GM18511 (cell line): ENCODE measurements around the gene GLP2R.
"Not testable (repeated sequence)": the region's sequence is repeated elsewhere in the genome, so short reads cannot be mapped to it uniquely, and the experiment has no call there.

ENCODE experiments used
- ATAC-seq: cut with Tn5 transposase; IDR thresholded peaks from one replicate; pipeline ENCODE4 v1.9.1; 2021; ENCODE audit warnings: mild to moderate bottlenecking, moderate library complexity; ENCODE audit not compliant: unreplicated experiment

The GLP2R gene, protein sequence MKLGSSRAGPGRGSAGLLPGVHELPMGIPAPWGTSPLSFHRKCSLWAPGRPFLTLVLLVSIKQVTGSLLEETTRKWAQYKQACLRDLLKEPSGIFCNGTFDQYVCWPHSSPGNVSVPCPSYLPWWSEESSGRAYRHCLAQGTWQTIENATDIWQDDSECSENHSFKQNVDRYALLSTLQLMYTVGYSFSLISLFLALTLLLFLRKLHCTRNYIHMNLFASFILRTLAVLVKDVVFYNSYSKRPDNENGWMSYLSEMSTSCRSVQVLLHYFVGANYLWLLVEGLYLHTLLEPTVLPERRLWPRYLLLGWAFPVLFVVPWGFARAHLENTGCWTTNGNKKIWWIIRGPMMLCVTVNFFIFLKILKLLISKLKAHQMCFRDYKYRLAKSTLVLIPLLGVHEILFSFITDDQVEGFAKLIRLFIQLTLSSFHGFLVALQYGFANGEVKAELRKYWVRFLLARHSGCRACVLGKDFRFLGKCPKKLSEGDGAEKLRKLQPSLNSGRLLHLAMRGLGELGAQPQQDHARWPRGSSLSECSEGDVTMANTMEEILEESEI

GRCh38 chr17:9825641-9826150 is at the start of gene GLP2R:
TSS of gene GLP2R (plus strand) at chr17:9825924. CDS start at chr17:9826064, 140 bp downstream.
- ATAC-seq = no peak

- ATAC-seq = no peak
These were observed 48.8 kb upstream of the GLP2R start for GRCh38 chr17:9776911-9777310.

- no peak for ATAC-seq
These were observed 45.2 kb upstream of the GLP2R start for GRCh38 chr17:9780552-9780951.

DNA sequence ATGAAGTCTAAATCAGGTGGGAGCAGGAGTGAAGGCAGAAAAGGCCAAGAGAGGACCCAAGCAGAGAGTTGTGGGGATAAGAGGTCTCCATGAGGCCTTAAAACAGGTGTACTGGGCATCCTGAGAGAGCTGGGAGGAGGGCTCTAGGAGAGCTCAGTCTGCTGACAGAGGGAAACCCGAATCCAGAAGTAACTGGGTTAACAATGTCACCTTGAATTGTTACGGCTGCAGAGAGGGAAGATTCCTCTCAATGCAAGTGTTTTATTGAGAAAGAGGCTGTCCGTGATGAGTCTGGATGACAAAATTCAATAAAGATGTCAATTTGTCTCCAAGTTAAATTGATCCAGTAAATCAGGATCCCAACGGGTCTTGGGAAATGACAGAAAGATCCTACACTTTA is 42.7 kb upstream of the GLP2R start:
- no peak for ATAC-seq

DNA sequence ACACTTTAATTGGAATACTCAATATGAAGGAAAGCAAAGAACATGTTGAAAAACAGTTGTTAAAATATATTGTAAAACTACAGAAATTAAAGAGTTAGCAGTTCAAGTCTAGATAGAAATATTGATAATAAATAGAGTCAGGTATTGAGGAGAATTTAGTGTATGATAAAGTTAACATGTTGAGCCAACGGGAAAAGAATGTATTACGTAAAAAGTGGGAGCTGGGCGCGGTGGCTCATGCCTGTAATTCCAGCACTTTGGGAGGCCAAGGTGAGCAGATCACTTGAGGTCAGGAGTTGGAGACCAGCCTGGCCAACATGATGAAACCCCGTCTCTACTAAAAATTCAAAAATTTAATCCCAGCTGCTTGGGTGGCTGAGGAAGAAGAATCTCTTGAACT is 42.3 kb upstream of the GLP2R start:
- not testable (repeated sequence) for ATAC-seq

- no peak for ATAC-seq
These were observed 41.2 kb upstream of the GLP2R start for GRCh38 chr17:9784544-9784943.

DNA sequence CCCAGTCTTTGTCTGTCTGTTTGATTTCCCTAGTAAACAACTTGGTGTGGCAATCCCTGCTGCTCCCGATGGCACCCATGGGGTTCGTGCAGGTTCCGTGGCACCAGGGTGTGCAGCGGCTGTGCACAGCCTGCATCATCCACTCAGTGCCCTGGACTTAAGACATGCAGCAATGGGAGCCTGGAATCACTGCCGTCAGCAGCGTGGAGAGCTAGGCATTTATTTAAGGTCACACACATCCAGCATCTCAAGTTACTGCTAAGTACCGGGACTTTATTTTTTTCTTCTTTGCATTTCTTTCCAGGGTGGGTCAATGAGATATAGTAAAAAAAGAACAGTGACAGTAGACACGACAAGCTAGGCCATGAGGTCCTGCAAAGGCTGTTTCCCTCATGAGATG is 37.1 kb upstream of the GLP2R start:
- no peak for ATAC-seq

DNA sequence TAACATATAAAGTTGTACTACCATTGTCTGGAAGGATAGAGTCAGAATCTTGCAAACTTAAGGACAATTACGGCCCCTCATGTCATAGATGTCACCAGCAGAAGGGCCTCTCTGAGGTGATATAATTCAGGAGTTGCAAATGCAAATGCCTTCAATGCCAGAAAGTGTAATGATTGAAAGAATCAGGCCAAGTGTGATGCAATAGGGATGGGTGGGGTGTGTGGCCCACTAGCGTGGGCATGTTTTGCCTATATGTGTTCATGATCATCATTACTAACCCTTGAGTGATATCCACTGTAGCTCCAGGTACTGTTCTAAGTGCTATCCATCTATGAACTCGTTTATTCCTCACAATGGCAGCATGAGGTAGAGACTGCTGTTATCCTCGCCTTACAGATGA is 35.4 kb upstream of the GLP2R start:
- ATAC-seq = no peak

DNA sequence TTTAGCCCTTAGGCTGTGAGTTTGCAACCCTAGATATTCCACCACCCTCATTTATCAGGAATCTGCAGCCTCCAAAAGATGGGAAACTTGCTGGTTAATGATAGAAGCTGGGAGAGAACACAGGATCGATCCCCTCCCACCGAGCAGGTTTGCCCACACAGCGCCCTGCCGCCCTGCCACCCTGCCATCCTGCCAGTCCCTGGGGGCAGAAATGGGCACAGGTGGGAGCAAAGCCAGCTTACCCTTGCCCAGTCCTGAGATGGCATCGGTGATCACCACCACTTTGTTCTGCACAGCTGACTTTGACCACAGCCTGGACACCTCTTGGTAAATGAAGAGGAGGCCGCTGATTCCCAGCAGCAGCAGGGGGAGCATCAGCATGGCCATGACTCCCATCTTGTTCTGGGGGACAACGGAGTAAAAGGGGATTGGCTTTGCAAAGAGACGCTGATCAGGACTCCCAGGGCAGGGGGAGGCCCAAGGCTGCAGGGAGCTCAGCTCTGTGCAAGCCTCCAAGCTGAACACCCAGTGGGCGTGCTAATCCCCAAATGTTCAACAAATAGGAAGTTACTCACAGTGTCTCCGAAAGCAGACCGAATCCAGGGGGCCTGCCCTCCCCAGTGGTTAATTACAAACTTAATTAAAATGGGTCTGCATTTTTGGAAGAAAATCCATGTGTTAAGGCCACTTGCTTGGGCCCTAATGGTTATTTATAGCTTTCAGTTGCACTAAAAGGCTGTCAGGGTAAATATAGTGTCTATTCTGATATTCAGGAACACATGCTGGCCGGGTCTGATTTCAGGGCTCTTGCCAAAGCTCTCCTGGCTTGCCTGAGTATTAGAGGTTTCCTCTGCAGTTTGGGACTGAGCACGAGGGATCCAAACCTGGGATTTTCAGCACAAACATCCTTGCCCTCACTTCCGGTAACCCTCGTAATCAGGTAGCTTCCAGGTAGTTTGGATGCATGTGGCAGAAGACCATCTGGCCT is 34.5 kb upstream of the GLP2R start, which contains the start of gene DHRS7C:
Gene DHRS7C, minus strand, starts transcription at position 704 of the 988 bp plus-strand sequence. Its CDS starts 308 bp downstream, at position 396.
- ATAC-seq = no peak

DNA sequence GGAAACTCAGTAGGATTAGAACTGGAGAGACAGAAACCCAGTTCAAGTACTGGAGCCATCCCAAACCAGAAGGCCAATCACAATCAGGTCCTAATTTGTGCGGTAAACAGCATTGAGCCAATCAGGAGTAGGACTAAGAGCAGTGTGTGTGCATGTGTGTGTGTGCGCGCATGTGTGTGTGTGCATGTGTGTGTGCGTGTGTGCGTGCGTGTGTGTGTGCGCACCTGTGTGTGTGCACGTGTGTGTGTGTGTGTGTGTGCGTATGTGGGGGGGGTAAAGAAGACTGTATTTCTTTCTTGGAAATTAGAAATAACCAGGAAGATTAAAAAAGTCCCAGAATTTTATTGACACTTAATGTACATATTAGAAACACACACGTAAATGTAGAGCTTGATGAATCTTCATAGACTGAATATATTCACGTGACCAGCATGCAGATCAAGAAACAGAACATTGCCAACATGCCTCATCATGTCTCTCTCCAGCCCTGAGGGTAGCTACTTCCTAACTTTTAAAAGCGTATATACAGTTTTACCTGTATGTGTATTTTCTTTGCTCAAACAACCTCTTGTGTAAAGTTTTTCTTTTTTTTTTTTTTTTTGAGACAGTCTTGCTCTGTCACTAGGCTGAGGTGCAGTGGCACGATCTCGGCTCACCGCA is 33.4 kb upstream of the GLP2R start:
- no peak for ATAC-seq

DNA sequence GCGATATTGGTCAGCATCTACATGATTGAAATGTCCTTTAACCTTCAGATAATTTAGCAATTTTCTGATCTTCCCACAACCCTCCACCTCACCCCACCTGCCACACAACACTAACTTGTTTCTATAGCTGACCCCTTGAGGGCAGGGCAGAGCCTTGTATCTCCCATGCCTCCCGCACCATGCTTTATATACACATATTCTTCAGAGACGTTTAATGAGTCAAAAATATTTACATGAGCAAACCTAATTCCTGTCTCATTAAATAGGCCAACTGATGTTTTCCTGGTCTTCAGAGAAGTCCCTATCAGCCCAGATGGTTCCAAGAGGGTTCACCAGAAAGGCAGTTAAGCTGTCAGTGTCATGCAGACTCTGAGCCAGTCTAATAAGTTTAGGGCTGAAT is 27.7 kb upstream of the GLP2R start:
- ATAC-seq = no peak

DNA sequence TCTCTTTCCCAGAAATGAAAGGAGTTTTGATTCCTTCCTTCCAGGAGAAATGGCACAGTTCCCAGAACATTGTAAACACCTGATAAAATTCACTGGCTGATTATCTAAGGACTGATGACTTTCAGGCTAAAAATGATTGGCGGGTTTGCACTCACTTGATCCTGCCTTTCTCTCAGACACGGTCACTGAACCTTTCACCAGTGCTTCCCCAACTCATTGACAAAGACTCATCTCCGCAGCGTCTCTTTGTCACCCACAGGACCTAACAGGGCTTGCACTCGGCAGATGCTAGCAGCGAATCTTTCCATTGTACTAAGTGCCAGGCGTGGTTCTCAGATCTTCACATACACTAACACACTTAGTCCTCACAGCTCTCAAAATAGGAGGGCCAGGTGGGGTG is 27.0 kb upstream of the GLP2R start:
- no peak for ATAC-seq

GRCh38 chr17:9801505-9801904 is 24.2 kb upstream of the GLP2R start:
- ATAC-seq = no peak

GRCh38 chr17:9802294-9802693 is 23.4 kb upstream of the GLP2R start:
- no peak for ATAC-seq

DNA sequence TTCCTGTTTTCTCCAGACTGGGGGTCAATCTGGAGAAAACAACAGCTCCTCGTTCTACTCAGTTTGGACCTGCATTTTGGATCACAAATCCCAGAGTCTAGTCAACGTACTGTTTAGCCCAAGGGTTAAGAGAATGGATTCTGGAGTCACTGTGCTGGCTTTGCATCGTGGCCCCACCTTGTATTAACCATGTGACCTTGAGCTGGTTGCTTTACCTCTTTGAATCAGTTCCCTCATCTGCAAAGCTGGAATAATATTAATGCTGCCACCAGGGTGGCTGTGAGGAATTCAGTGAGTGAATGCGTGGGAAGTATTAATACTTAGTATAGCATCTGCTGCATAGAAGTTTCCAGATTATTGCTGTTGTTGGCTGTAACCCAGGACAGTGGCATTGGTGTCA is 23.0 kb upstream of the GLP2R start:
- no peak for ATAC-seq

DNA sequence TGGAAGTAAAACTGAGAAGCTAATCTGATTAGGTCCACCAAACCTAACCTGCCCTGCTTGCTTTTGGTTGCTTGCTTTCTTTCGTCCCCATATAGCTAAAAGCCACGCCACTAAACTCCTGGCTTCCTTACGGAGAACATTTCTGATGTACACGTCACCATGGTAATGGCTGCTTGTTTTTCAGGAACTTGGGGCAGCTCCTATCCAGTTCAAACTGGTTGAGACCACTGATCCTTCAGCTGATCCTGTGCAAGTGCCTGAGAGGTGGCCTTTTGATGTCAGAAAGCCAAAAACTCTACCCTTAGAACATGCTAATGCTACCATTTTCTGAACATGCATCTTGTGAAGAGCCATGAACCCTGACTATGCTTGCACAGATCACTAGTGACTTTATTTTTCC is 20.0 kb upstream of the GLP2R start:
- ATAC-seq = no peak

- no peak for ATAC-seq
These were observed 19.0 kb upstream of the GLP2R start for GRCh38 chr17:9806699-9807098.

- no peak for ATAC-seq
These were observed 16.3 kb upstream of the GLP2R start for GRCh38 chr17:9809409-9809808.

- no peak for ATAC-seq
These were observed 15.4 kb upstream of the GLP2R start for GRCh38 chr17:9810100-9810949.

GRCh38 chr17:9811086-9811485 is 14.6 kb upstream of the GLP2R start:
- no peak for ATAC-seq
